Right atrium auricular region (tissue), 2 donors: ENCODE measurements around the gene ROBO2. TPM values are rescaled to one million over a fixed set of nuclear protein-coding genes. Genes with fewer than 3 reads are reported as not detected.

ENCODE experiments used
- DNase-seq: peaks from one replicate; pipeline ENCODE4 v3.0.0-alpha.2; 2019; ENCODE audit warnings: low spot score
- H3K27ac ChIP-seq, 2 donors: fragments of 200-600 bp; sonication (generic); 1 replicate in 1 of 2; 2 replicates in 1 of 2; pipeline ENCODE4 v1.5.1; 2016 to 2019
- H3K27me3 ChIP-seq, 2 donors: fragments of 200-600 bp; sonication (generic); one replicate each; pipeline versions ENCODE4 v1.5.1 to v1.6.0; 2017 to 2019
- H3K36me3 ChIP-seq: fragments of 200-600 bp; sonication (generic); one replicate; pipeline ENCODE4 v1.5.1; 2016
- H3K4me1 ChIP-seq, 2 donors: fragments of 200-600 bp; sonication (generic); one replicate each; pipeline versions ENCODE4 v1.5.1 to v1.6.0; 2017 to 2019
- H3K4me3 ChIP-seq, 2 donors: fragments of 200-600 bp; sonication (generic); 1 replicate in 1 of 2; 2 replicates in 1 of 2; pipeline ENCODE4 v1.5.1; 2017 to 2019; ENCODE audit warnings: mild to moderate bottlenecking in 1 of 2, moderate library complexity in 1 of 2
- H3K9me3 ChIP-seq, 2 donors: fragments of 200-600 bp; sonication (generic); one replicate each; pipeline ENCODE4 v1.5.1; 2019
- CTCF ChIP-seq, 2 donors: fragments of 200-600 bp; sonication (generic); IDR thresholded peaks; one replicate each; pipeline ENCODE4 v1.5.1; 2019; ENCODE audit warnings: antibody characterized with exemption in 2 of 2
- total RNA-seq, 2 donors: library from RNA; depleted of rRNA; stranded (reverse); fragments of >200 nt; gene quantifications; one replicate each; pipeline ENCODE4 v1.1.0, GENCODE V29; 2016

ROBO2 gene
- total RNA-seq, 2 donors from 2014 or later: 2.5 TPM; not detected in 1

GRCh38 chr3:77446084-77446483 is 406.2 kb downstream of the ROBO2 start:
- Histone ChIP-seq H3K4me1 (no peaks in the 10 kb centered on the region), H3K4me3 (no peak overlapping the region), H3K9me3 (no peaks in the 10 kb centered on the region), H3K27ac (no peak overlapping the region), H3K36me3 (no peaks in the 10 kb centered on the region), H3K27me3 (no peaks in the 10 kb centered on the region)
- DNase-seq: no peak
- no peak for TF ChIP-seq CTCF (IDR thresholded peaks at IDR 0.05)

GRCh38 chr3:77446761-77447160 is 406.9 kb downstream of the ROBO2 start:
- no peak for DNase-seq
- Histone ChIP-seq H3K36me3 (no peaks in the 10 kb centered on the region), H3K4me1 (no peaks in the 10 kb centered on the region), H3K4me3 (no peak overlapping the region), H3K9me3 (no peaks in the 10 kb centered on the region), H3K27me3 (no peaks in the 10 kb centered on the region), H3K27ac (no peak overlapping the region)
- no peak for TF ChIP-seq CTCF (IDR thresholded peaks at IDR 0.05)

GRCh38 chr3:77449459-77450350 is 409.8 kb downstream of the ROBO2 start:
- no peak for TF ChIP-seq CTCF (IDR thresholded peaks at IDR 0.05)

GRCh38 chr3:77456431-77456830 is 416.5 kb downstream of the ROBO2 start:
- no peaks in the 10 kb centered on the region for H3K27me3 ChIP-seq
- no peak overlapping the region for H3K4me3 ChIP-seq
- no peaks in the 10 kb centered on the region for H3K4me1 ChIP-seq
- no peaks in the 10 kb centered on the region for H3K36me3 ChIP-seq
- TF ChIP-seq CTCF (IDR thresholded peaks at IDR 0.05): no peak
- no peak overlapping the region for H3K27ac ChIP-seq
- DNase-seq: no peak
- H3K9me3 ChIP-seq: no peaks in the 10 kb centered on the region

More at GRCh38 chr3:77449459-77450350, 409.8 kb downstream of the ROBO2 start:
- no peak for DNase-seq
- Histone ChIP-seq H3K27ac (no peak overlapping the region), H3K36me3 (no peaks in the 10 kb centered on the region), H3K9me3 (no peaks in the 10 kb centered on the region), H3K4me3 (no peak overlapping the region), H3K27me3 (no peaks in the 10 kb centered on the region), H3K4me1 (no peaks in the 10 kb centered on the region)

- TF ChIP-seq CTCF (IDR thresholded peaks at IDR 0.05): no peak
- no peaks in the 10 kb centered on the region for H3K9me3 ChIP-seq
Observed at GRCh38 chr3:77456906-77457305, 417.0 kb downstream of the ROBO2 start.

More at GRCh38 chr3:77456906-77457305, 417.0 kb downstream of the ROBO2 start:
- Histone ChIP-seq H3K4me1 (no peaks in the 10 kb centered on the region), H3K36me3 (no peaks in the 10 kb centered on the region), H3K4me3 (no peak overlapping the region), H3K27me3 (no peaks in the 10 kb centered on the region), H3K27ac (no peak overlapping the region)
- no peak for DNase-seq
